Liver (tissue), 9 donors: ENCODE results near the gene NYNRIN. TPM values are rescaled to one million over a fixed set of nuclear protein-coding genes. Genes with fewer than 3 reads are reported as not detected.

ENCODE experiments used
- DNase-seq: peaks from one replicate; pipeline ENCODE4 v3.0.0-alpha.2; 2017; ENCODE audit warnings: low spot score
- H3K27ac ChIP-seq, 2 donors: one replicate each; pipeline ENCODE4 v1.7.0; 2013; ENCODE audit warnings: inconsistent platforms in 2 of 2, low read length in 2 of 2, control low read depth in 1 of 2, low read depth in 1 of 2, mild to moderate bottlenecking in 1 of 2
- H3K27me3 ChIP-seq, 4 donors: one replicate each; pipeline versions ENCODE4 v1.6.1 to v1.7.0; 2013; ENCODE audit warnings: low read length in 3 of 4, inconsistent platforms in 1 of 4, mild to moderate bottlenecking in 1 of 4, moderate library complexity in 1 of 4; ENCODE audit not compliant: control insufficient read depth in 4 of 4, insufficient read depth in 4 of 4
- H3K36me3 ChIP-seq, 4 donors: one replicate each; pipeline versions ENCODE4 v1.6.1 to v1.7.0; 2013; ENCODE audit warnings: low read length in 3 of 4, mild to moderate bottlenecking in 3 of 4, low read depth in 1 of 4, moderate library complexity in 1 of 4; ENCODE audit not compliant: control insufficient read depth in 4 of 4, insufficient read depth in 3 of 4
- H3K4me1 ChIP-seq, 4 donors: one replicate each; pipeline versions ENCODE4 v1.6.1 to v1.7.0; 2013; ENCODE audit warnings: low read length in 3 of 4, mild to moderate bottlenecking in 3 of 4, moderate library complexity in 1 of 4; ENCODE audit not compliant: control insufficient read depth in 4 of 4, insufficient read depth in 4 of 4
- H3K4me3 ChIP-seq, 3 donors: one replicate each; pipeline versions ENCODE4 v1.6.1 to v1.7.0; 2013; ENCODE audit warnings: low read length in 3 of 3, control low read depth in 1 of 3, low read depth in 1 of 3, mild to moderate bottlenecking in 1 of 3
- H3K9ac ChIP-seq, 2 donors: one replicate each; pipeline ENCODE4 v1.7.0; 2013; ENCODE audit warnings: low read length in 2 of 2, mild to moderate bottlenecking in 2 of 2, moderate library complexity in 2 of 2, control low read depth in 1 of 2, low read depth in 1 of 2
- H3K9me3 ChIP-seq, 4 donors: one replicate each; pipeline versions ENCODE4 v1.6.1 to v1.7.0; 2013; ENCODE audit warnings: low read length in 3 of 4; ENCODE audit not compliant: control insufficient read depth in 4 of 4
- CTCF ChIP-seq: fragments of 150-350 bp; IDR thresholded peaks from 2 replicates; pipeline ENCODE4 v1.5.1; 2017; ENCODE audit warnings: improper control_type of control experiment, low read depth, low read length; ENCODE audit not compliant: missing input control
- EGR1 ChIP-seq, 2 donors: IDR thresholded peaks; 2 replicates each; pipeline ENCODE4 v1.6.1; 2016 to 2018; ENCODE audit warnings: antibody characterized with exemption in 2 of 2, low read depth in 2 of 2
- FOXA1 ChIP-seq: IDR thresholded peaks from 2 replicates; pipeline ENCODE4 v1.6.1; 2016; ENCODE audit warnings: antibody characterized with exemption
- FOXA2 ChIP-seq: IDR thresholded peaks from 2 replicates; pipeline ENCODE4 v1.6.1; 2016; ENCODE audit warnings: antibody characterized with exemption
- GABPA ChIP-seq, 2 donors: IDR thresholded peaks in 1 of 2; conservative IDR thresholded peaks in 1 of 2; 2 replicates each; pipeline ENCODE4 v1.6.1; 2016; ENCODE audit warnings: antibody characterized with exemption in 2 of 2, mild to moderate bottlenecking in 1 of 2, moderate library complexity in 1 of 2
- HNF4A ChIP-seq, 2 donors: conservative IDR thresholded peaks; 2 replicates each; pipeline ENCODE4 v1.6.1; 2016; ENCODE audit warnings: antibody characterized with exemption in 2 of 2, mild to moderate bottlenecking in 2 of 2
- HNF4G ChIP-seq: IDR thresholded peaks from 2 replicates; pipeline ENCODE4 v1.6.1; 2016; ENCODE audit warnings: antibody characterized with exemption
- JUND ChIP-seq, 2 donors: IDR thresholded peaks; 2 replicates each; pipeline ENCODE4 v1.6.1; 2016; ENCODE audit warnings: antibody characterized with exemption in 2 of 2
- MAX ChIP-seq: IDR thresholded peaks from 2 replicates; pipeline ENCODE4 v1.6.1; 2016; ENCODE audit warnings: antibody characterized with exemption
- NR2F2 ChIP-seq: IDR thresholded peaks from 2 replicates; pipeline ENCODE4 v1.6.1; 2016; ENCODE audit warnings: antibody characterized with exemption
- RAD21 ChIP-seq, 2 donors: IDR thresholded peaks; 2 replicates each; pipeline ENCODE4 v1.6.1; 2016; ENCODE audit warnings: antibody characterized with exemption in 2 of 2, mild to moderate bottlenecking in 2 of 2
- REST ChIP-seq: IDR thresholded peaks from 2 replicates; pipeline ENCODE4 v1.6.1; 2016; ENCODE audit warnings: antibody characterized with exemption, mild to moderate bottlenecking
- RXRA ChIP-seq, 2 donors: IDR thresholded peaks; 2 replicates each; pipeline ENCODE4 v1.6.1; 2017 to 2018; ENCODE audit warnings: antibody characterized with exemption in 2 of 2, mild to moderate bottlenecking in 1 of 2
- SP1 ChIP-seq: IDR thresholded peaks from 2 replicates; pipeline ENCODE4 v1.6.1; 2018; ENCODE audit warnings: antibody characterized with exemption, mild to moderate bottlenecking
- YY1 ChIP-seq: IDR thresholded peaks from 2 replicates; pipeline ENCODE4 v1.6.1; 2016; ENCODE audit warnings: antibody characterized with exemption, mild to moderate bottlenecking
- ZBTB33 ChIP-seq: IDR thresholded peaks from 2 replicates; pipeline ENCODE4 v1.6.1; 2016; ENCODE audit warnings: antibody characterized with exemption
- WGBS: extraction: QIAGEN DNeasy Blood & Tissue Kit; methylation state at CpG from one replicate; pipeline ENCODE4 v1.1.7; 2013; 5-methylcytosine and 5-hydroxymethylcytosine counted together
- polyA plus RNA-seq, 2 donors: library from polyadenylated mRNA; stranded (reverse) in 1 of 2; unstranded in 1 of 2; fragments of 200-250 nt in 1 of 2; fragments of >200 nt in 1 of 2; fragmentation: Nextera tagmentation in 1 of 2; extraction: Ambion mirVana in 1 of 2; gene quantifications; one replicate each; pipeline versions ENCODE4 v1.2.1 to v1.2.3, GENCODE V29; 2013 to 2015
- total RNA-seq, 2 donors: library from RNA; depleted of rRNA; stranded (reverse); fragments of >200 nt; gene quantifications; one replicate each; pipeline ENCODE4 v1.2.3, GENCODE V29; 2014
- TF ChIP-seq, protein P1 (sequence below): IDR thresholded peaks from 2 replicates; pipeline ENCODE4 v1.6.1; 2016; ENCODE audit warnings: antibody characterized with exemption
- donor health status: healthy.
- donor health status: healthy.
- donor health status: healthy.
- donor health status: healthy.
- donor health status: healthy.

The NYNRIN gene
- total and polyA plus RNA-seq, 4 donors = 0.89 to 11.0 (median 1.8) TPM

- no peak for TF ChIP-seq EGR1 (IDR thresholded peaks at IDR 0.05; ENCODE audit: low read depth in 2 of 2)
- TF ChIP-seq NR2F2 = no peak
- no peak for TF ChIP-seq FOXA2
- no peak for TF ChIP-seq RAD21 (IDR thresholded peaks at IDR 0.05)
- no peak for TF ChIP-seq SP1
- TF ChIP-seq HNF4A (conservative IDR thresholded peaks at IDR 0.05) = no peak
Measured at GRCh38 chr14:24459331-24459730, 60.5 kb downstream of the NYNRIN start (continued).

DNA sequence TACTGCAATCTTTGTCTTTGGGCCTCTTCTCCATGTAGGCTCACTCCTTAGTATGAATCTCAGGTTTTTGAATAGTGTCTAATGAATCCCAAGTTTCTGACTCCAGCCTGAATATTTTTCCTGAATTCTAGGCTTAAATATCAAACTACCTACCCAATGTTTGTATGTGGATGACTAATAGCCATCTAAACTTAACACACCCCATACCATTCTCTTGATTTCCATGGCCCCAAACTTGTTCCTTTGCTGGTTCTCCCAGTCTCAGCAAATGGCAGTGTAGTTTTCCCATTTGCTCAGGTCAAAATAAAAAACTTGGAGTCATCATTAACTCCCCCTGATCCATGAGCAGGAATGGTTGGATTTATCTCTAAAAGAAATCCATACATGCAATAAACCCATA lies 62.5 kb downstream of the NYNRIN start:
- H3K36me3 ChIP-seq = no peaks in the 10 kb centered on the region
- no peaks in the 10 kb centered on the region for H3K9me3 ChIP-seq
- H3K4me3 ChIP-seq = no peak overlapping the region
- TF ChIP-seq FOXA1 (no peak), RAD21 (IDR thresholded peaks at IDR 0.05) (no peak), YY1 (no peak), FOXA2 (no peak)
- TF ChIP-seq, protein P1, sequence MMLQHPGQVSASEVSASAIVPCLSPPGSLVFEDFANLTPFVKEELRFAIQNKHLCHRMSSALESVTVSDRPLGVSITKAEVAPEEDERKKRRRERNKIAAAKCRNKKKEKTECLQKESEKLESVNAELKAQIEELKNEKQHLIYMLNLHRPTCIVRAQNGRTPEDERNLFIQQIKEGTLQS = no peak
- H3K4me1 ChIP-seq = no peaks in the 10 kb centered on the region
- H3K27ac ChIP-seq = no peak overlapping the region
- no peak overlapping the region for H3K9ac ChIP-seq
- no peak for DNase-seq
- H3K27me3 ChIP-seq = no peaks in the 10 kb centered on the region

DNA sequence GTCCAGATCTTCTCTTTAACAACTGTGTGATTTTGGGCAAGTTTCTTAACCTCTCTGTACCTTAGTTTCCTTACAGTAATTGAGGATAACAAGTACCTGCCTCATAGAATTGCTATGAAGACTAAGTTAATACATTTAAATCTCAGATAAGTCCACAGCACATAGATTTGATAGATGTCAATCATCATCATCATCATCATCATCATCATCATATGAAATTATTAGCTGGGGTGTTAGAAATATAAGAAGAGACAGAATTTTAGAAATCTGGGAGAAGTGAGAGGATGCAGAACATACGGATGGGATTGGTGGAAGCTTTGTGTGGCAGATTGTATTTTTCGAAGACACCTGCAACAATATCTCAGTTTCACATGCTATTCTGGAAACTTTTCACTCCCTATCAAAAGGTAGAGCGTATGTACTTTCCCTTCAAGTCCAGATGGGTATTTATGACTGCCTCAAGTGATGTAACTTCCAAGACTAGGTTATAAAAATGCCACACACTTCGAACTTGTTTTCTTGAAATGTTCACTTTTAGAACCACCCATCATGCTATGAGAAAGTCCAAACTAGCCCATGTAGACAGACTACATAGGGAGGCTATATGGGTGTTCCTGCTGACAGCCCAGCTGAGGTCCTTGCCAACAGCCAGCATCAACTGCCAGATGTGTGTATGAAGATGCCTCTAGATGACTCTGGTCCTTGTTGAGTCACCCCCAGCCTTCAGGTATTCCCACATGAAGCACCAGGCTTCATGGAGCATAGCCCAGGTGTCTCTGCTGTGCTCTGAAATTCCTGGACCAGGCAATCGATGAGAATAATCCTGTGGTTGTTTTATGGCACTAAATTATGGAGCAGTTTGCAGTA lies 64.4 kb downstream of the NYNRIN start:
- H3K4me1 ChIP-seq = no peaks in the 10 kb centered on the region
- DNase-seq = no peak
- WGBS = 61% methylated on average over 3 of the region's 5 CpGs
- no peak for TF ChIP-seq CTCF
- TF ChIP-seq ZBTB33 = no peak
- no peak for TF ChIP-seq HNF4A (conservative IDR thresholded peaks at IDR 0.05)
- TF ChIP-seq YY1 = no peak
- no peak for TF ChIP-seq REST
- TF ChIP-seq RAD21 (IDR thresholded peaks at IDR 0.05) = no peak
- TF ChIP-seq, protein P1 = no peak
- TF ChIP-seq NR2F2 = no peak
- TF ChIP-seq JUND (IDR thresholded peaks at IDR 0.05) = no peak
- TF ChIP-seq FOXA2 = no peak
- no peak for TF ChIP-seq EGR1 (IDR thresholded peaks at IDR 0.05; ENCODE audit: low read depth in 2 of 2)
- no peak for TF ChIP-seq SP1
- TF ChIP-seq MAX = no peak
- TF ChIP-seq GABPA (IDR thresholded peaks at IDR 0.05 in 1 of 2, conservative IDR thresholded peaks at IDR 0.05 in 1 of 2) = no peak
- TF ChIP-seq FOXA1 = no peak
- no peak for TF ChIP-seq HNF4G
- TF ChIP-seq RXRA (IDR thresholded peaks at IDR 0.05) = no peak
- H3K4me3 ChIP-seq = no peak overlapping the region
- no peaks in the 10 kb centered on the region for H3K9me3 ChIP-seq
- no peak overlapping the region for H3K27ac ChIP-seq
- H3K27me3 ChIP-seq = no peaks in the 10 kb centered on the region
- H3K9ac ChIP-seq = no peak overlapping the region
- H3K36me3 ChIP-seq = no peaks in the 10 kb centered on the region
